Testis (tissue), 2 donors: ENCODE measurements around the gene PSMC3.

ENCODE experiments used
- POLR2A ChIP-seq: fragments of 450-650 bp; IDR thresholded peaks from one replicate; pipeline ENCODE4 v1.6.1; 2017; ENCODE audit warnings: antibody characterized with exemption, mild to moderate bottlenecking, moderate library complexity
- TF ChIP-seq, protein P1 (sequence below), 3 experiments: fragments of 450-650 bp in 2 of 3; fragments of 200-600 bp in 1 of 3; sonication (generic) in 1 of 3; IDR thresholded peaks; one replicate each; pipeline ENCODE4 v1.5.1; 2016 to 2019; ENCODE audit warnings: antibody characterized with exemption in 3 of 3, mild to moderate bottlenecking in 2 of 3, moderate library complexity in 1 of 3

DNA sequence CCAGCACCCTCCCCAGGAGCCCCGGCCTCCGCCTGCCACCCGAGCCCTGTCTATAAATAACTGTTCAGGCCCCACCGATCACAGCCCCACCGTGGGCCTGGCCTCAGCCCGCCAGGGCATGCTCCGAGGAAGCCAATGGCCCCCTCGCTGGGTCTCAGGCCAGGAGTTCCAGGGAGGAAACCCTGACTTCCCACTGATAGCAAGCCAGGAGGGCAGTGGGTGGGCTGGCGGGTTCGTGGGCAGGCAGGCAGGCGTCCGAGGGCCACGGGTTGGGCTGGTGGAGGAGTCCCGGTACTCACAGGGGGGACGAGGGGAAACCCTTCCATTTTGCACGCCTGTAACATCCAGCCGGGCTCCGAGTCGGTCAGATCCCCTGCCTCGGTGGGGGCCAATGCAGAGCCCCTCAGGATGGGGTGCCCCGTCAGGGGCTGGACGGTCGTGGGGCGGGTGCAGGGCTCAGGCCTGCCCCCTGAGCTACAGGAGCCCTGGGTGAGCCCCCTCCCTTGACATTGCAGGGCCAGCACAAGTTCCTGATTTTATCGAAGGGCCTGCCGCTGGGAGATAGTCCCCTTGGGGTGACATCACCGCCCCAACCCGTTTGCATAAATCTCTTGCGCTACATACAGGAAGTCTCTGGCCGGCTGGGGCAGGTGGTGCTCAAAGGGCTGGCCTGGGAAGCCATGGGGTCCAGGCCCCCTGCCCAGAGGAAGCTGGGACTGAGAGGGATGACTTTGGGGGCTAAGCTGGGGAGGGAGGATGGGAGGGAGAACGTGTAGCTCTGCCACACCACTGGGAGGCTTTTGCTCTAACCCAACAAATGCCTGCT is 48.0 kb downstream of the PSMC3 start, which contains the start of gene SPI1:
- no peak for TF ChIP-seq POLR2A
- TF ChIP-seq, protein P1, sequence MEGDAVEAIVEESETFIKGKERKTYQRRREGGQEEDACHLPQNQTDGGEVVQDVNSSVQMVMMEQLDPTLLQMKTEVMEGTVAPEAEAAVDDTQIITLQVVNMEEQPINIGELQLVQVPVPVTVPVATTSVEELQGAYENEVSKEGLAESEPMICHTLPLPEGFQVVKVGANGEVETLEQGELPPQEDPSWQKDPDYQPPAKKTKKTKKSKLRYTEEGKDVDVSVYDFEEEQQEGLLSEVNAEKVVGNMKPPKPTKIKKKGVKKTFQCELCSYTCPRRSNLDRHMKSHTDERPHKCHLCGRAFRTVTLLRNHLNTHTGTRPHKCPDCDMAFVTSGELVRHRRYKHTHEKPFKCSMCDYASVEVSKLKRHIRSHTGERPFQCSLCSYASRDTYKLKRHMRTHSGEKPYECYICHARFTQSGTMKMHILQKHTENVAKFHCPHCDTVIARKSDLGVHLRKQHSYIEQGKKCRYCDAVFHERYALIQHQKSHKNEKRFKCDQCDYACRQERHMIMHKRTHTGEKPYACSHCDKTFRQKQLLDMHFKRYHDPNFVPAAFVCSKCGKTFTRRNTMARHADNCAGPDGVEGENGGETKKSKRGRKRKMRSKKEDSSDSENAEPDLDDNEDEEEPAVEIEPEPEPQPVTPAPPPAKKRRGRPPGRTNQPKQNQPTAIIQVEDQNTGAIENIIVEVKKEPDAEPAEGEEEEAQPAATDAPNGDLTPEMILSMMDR (IDR thresholded peaks at IDR 0.05): no peak
